IMR-90 (cell line): ENCODE results near the gene POLR1G.

Experiments
- BHLHE40 ChIP-seq: fragments of 150-350 bp; IDR thresholded peaks from 2 replicates; pipeline ENCODE4 v1.6.1; 2016; ENCODE audit warnings: mild to moderate bottlenecking, low read depth, low read length
- CEBPB ChIP-seq: IDR thresholded peaks from 2 replicates; pipeline ENCODE4 v1.6.1; 2012; ENCODE audit warnings: low read depth, low read length, improper control_type of control experiment
- CHD1 ChIP-seq: IDR thresholded peaks from 2 replicates; pipeline ENCODE4 v1.6.1; 2012; ENCODE audit warnings: low read depth, low read length, improper control_type of control experiment
- CTCF ChIP-seq: conservative IDR thresholded peaks from 2 replicates; pipeline ENCODE4 v1.5.1; 2012; ENCODE audit warnings: mild to moderate bottlenecking, low read depth, low read length, improper control_type of control experiment
- ELK1 ChIP-seq: fragments of 150-350 bp; IDR thresholded peaks from 2 replicates; pipeline ENCODE4 v1.6.1; 2016; ENCODE audit warnings: low read depth, mild to moderate bottlenecking, low read length, moderate library complexity, borderline replicate concordance
- FOS ChIP-seq: fragments of 150-350 bp; IDR thresholded peaks from 2 replicates; pipeline ENCODE4 v1.6.1; 2016; ENCODE audit warnings: low read depth, low read length
- MAFK ChIP-seq: IDR thresholded peaks from 2 replicates; pipeline ENCODE4 v1.6.1; 2012; ENCODE audit warnings: low read depth, low read length, improper control_type of control experiment
- MAZ ChIP-seq: IDR thresholded peaks from 2 replicates; pipeline ENCODE4 v1.6.1; 2012; ENCODE audit warnings: low read depth, mild to moderate bottlenecking, low read length, improper control_type of control experiment, moderate library complexity, borderline replicate concordance
- POLR2A ChIP-seq: IDR thresholded peaks from 2 replicates; pipeline ENCODE4 v1.6.1; 2012; ENCODE audit warnings: mild to moderate bottlenecking, low read depth, low read length
- RAD21 ChIP-seq: IDR thresholded peaks from 2 replicates; pipeline ENCODE4 v1.6.1; 2012; ENCODE audit warnings: low read length, improper control_type of control experiment
- RCOR1 ChIP-seq: IDR thresholded peaks from 2 replicates; pipeline ENCODE4 v1.6.1; 2012; ENCODE audit warnings: mild to moderate bottlenecking, low read length, improper control_type of control experiment; ENCODE audit not compliant: insufficient replicate concordance
- RFX5 ChIP-seq: IDR thresholded peaks from 2 replicates; pipeline ENCODE4 v1.8.0; 2012; ENCODE audit warnings: low read depth, mild to moderate bottlenecking, low read length, moderate library complexity
- SMC3 ChIP-seq: fragments of 150-350 bp; IDR thresholded peaks from 2 replicates; pipeline ENCODE4 v1.6.1; 2016; ENCODE audit warnings: low read depth, mild to moderate bottlenecking, antibody characterized with exemption, low read length, moderate library complexity
- USF2 ChIP-seq: fragments of 150-350 bp; IDR thresholded peaks from 2 replicates; pipeline ENCODE4 v1.6.1; 2017; ENCODE audit warnings: mild to moderate bottlenecking, antibody characterized with exemption, low read length, low read depth

DNA sequence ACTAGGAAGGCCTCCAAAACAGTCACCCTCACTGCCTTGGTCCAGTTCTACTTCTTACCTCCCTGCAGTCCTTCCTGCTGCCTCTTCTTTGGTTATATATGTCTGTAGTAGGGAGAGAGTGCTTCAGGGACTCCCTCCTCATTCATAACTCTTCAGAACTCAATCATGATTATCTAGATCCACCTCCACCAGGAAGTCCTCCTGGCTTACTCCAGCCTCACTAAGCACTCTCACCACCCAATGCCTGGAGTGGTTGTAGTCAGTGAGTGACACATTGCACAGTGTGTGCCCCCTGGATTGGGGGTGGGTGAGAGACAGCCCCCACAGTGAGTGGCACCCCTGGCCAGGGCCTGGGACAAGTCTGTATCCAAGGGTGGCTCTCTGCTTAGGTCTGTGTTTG lies 51.3 kb downstream of the POLR1G start:
- TF ChIP-seq CTCF (no peak), CHD1 (no peak), RAD21 (no peak), POLR2A (peak; percentile 24; the same call in 1 of the 2 replicates), MAFK (no peak), BHLHE40 (no peak), ELK1 (no peak), CEBPB (no peak), SMC3 (no peak), USF2 (no peak), MAZ (no peak), FOS (no peak), RFX5 (no peak), RCOR1 (no peak)
